Activated CD4-positive, alpha-beta memory T cell treated with anti-CD3 and anti-CD28 coated beads for 36 hours (primary cell): ENCODE results near the gene CENPW. TPM values are rescaled to one million over a fixed set of nuclear protein-coding genes. Genes with fewer than 3 reads are reported as not detected.

Experiments used
- CTCF ChIA-PET: fragments of 350-600 bp; sonication (Branson Sonifier 250); formaldehyde crosslinking; loops from one replicate; lab custom pipeline; 2021; ENCODE audit warnings: antibody characterized with exemption, inconsistent platforms; lab: Charles Lee
- POLR2A ChIA-PET: fragments of 350-600 bp; sonication (Branson Sonifier 250); formaldehyde crosslinking; loops from one replicate; lab custom pipeline; 2021; ENCODE audit warnings: antibody characterized with exemption; lab: Charles Lee
- DNase-seq: peaks from one replicate; pipeline ENCODE4 v3.0.0-alpha.2; 2020
- H3K27ac Mint-ChIP-seq: one replicate; pipeline ENCODE4 v1.8.0; 2021; ENCODE audit warnings: mixed read lengths
- H3K27me3 Mint-ChIP-seq: one replicate; pipeline ENCODE4 v1.8.0; 2021; ENCODE audit warnings: mixed read lengths
- H3K36me3 Mint-ChIP-seq: one replicate; pipeline ENCODE4 v1.8.0; 2021; ENCODE audit warnings: mixed read lengths
- H3K4me1 Mint-ChIP-seq: one replicate; pipeline ENCODE4 v1.8.0; 2021; ENCODE audit warnings: low read depth, mixed read lengths
- H3K4me3 Mint-ChIP-seq: one replicate; pipeline ENCODE4 v1.8.0; 2021; ENCODE audit warnings: mild to moderate bottlenecking, mixed read lengths
- H3K9me3 Mint-ChIP-seq: one replicate; pipeline ENCODE4 v1.8.0; 2021; ENCODE audit warnings: mixed read lengths
- intact Hi-C: fragments of 100-400 bp; cut with micrococcal nuclease; formaldehyde crosslinking; loops from one replicate; pipeline ENCODE4 v1.15.1; 2023
- total RNA-seq, 2 experiments: library from RNA; stranded (reverse); gene quantifications; one replicate each; pipeline ENCODE4 v1.2.3, GENCODE V29; 2021

CENPW gene
- total RNA-seq, 2 experiments from 2014 or later: 75.1 to 84.7 TPM

- Mint-ChIP-seq H3K27ac (no peak overlapping the region), H3K27me3 (no peaks in the 10 kb centered on the region), H3K9me3 (peaks cover 4% of the 10 kb centered on the region), H3K4me3 (no peak overlapping the region), H3K36me3 (no peaks in the 10 kb centered on the region), H3K4me1 (no peaks in the 10 kb centered on the region)
- POLR2A ChIA-PET: no interaction called here
- DNase-seq: no peak
- intact Hi-C loops: no loop called here
- CTCF ChIA-PET: no interaction called here
These were observed 36.8 kb downstream of the CENPW start for GRCh38 chr6:126376682-126377081.

- no peaks in the 10 kb centered on the region for H3K36me3 Mint-ChIP-seq
- H3K4me3 Mint-ChIP-seq: no peak overlapping the region
- DNase-seq: no peak
- CTCF ChIA-PET: no interaction called here
- H3K27me3 Mint-ChIP-seq: no peaks in the 10 kb centered on the region
- no peak overlapping the region for H3K27ac Mint-ChIP-seq
- H3K4me1 Mint-ChIP-seq: no peaks in the 10 kb centered on the region
- H3K9me3 Mint-ChIP-seq: peaks cover 5% of the 10 kb centered on the region
- POLR2A ChIA-PET: no interaction called here
- intact Hi-C loops: no loop called here
These were observed 37.8 kb downstream of the CENPW start for GRCh38 chr6:126377594-126378153.

GRCh38 chr6:126380072-126380583 lies 40.2 kb downstream of the CENPW start:
- ChIA-PET POLR2A (no interaction called here), CTCF (no interaction called here)
- H3K27me3 Mint-ChIP-seq: no peaks in the 10 kb centered on the region
- H3K36me3 Mint-ChIP-seq: no peaks in the 10 kb centered on the region
- H3K9me3 Mint-ChIP-seq: peaks cover 22% of the 10 kb centered on the region
- no peak overlapping the region for H3K27ac Mint-ChIP-seq
- no peak overlapping the region for H3K4me3 Mint-ChIP-seq
- intact Hi-C loops: no loop called here
- no peaks in the 10 kb centered on the region for H3K4me1 Mint-ChIP-seq
- no peak for DNase-seq

GRCh38 chr6:126381498-126381897 lies 41.6 kb downstream of the CENPW start:
- H3K27me3 Mint-ChIP-seq: no peaks in the 10 kb centered on the region
- no peak overlapping the region for H3K27ac Mint-ChIP-seq
- CTCF ChIA-PET: no interaction called here
- no peaks in the 10 kb centered on the region for H3K36me3 Mint-ChIP-seq
- H3K9me3 Mint-ChIP-seq: peaks cover 26% of the 10 kb centered on the region
- H3K4me1 Mint-ChIP-seq: no peaks in the 10 kb centered on the region
- POLR2A ChIA-PET: no interaction called here
- intact Hi-C loops: no loop called here
- H3K4me3 Mint-ChIP-seq: no peak overlapping the region
- no peak for DNase-seq

- Mint-ChIP-seq H3K27ac (no peak overlapping the region), H3K27me3 (no peaks in the 10 kb centered on the region), H3K4me3 (no peak overlapping the region), H3K4me1 (no peaks in the 10 kb centered on the region), H3K9me3 (peaks cover 26% of the 10 kb centered on the region), H3K36me3 (no peaks in the 10 kb centered on the region)
- intact Hi-C loops: no loop called here
- ChIA-PET POLR2A (no interaction called here), CTCF (no interaction called here)
- DNase-seq: no peak
These were observed 43.3 kb downstream of the CENPW start for GRCh38 chr6:126383203-126383602.

GRCh38 chr6:126385536-126385935 lies 45.6 kb downstream of the CENPW start:
- POLR2A ChIA-PET: no interaction called here
- Mint-ChIP-seq H3K27me3 (no peaks in the 10 kb centered on the region), H3K36me3 (no peaks in the 10 kb centered on the region), H3K4me1 (no peaks in the 10 kb centered on the region), H3K4me3 (no peak overlapping the region), H3K27ac (no peak overlapping the region), H3K9me3 (peaks cover 26% of the 10 kb centered on the region)
- CTCF ChIA-PET: no interaction called here
- intact Hi-C loops: no loop called here
- DNase-seq: no peak

GRCh38 chr6:126388104-126388598 lies 48.2 kb downstream of the CENPW start:
- intact Hi-C loops: no loop called here
- H3K4me3 Mint-ChIP-seq: no peak overlapping the region
- no peaks in the 10 kb centered on the region for H3K4me1 Mint-ChIP-seq
- H3K27ac Mint-ChIP-seq: no peak overlapping the region
- peaks cover 20% of the 10 kb centered on the region for H3K9me3 Mint-ChIP-seq
- H3K27me3 Mint-ChIP-seq: no peaks in the 10 kb centered on the region
- ChIA-PET POLR2A (no interaction called here), CTCF (no interaction called here)
- H3K36me3 Mint-ChIP-seq: no peaks in the 10 kb centered on the region
- no peak for DNase-seq

GRCh38 chr6:126396131-126396530 lies 56.2 kb downstream of the CENPW start:
- H3K27ac Mint-ChIP-seq: no peak overlapping the region
- H3K4me1 Mint-ChIP-seq: no peaks in the 10 kb centered on the region
- ChIA-PET CTCF (no interaction called here), POLR2A (no interaction called here)
- no peaks in the 10 kb centered on the region for H3K36me3 Mint-ChIP-seq
- no peak overlapping the region for H3K4me3 Mint-ChIP-seq
- intact Hi-C loops: no loop called here
- H3K9me3 Mint-ChIP-seq: no peaks in the 10 kb centered on the region
- H3K27me3 Mint-ChIP-seq: no peaks in the 10 kb centered on the region
- DNase-seq: no peak
